GM21825 (cell line): ENCODE data around the gene RBBP4.
A peak's percentile ranks its signal among the peaks of the same experiment; 100 is the strongest.
"Not testable (repeated sequence)": the region's sequence is repeated elsewhere in the genome, so short reads cannot be mapped to it uniquely, and the experiment has no call there.

Experiments
- ATAC-seq: cut with Tn5 transposase; IDR thresholded peaks from one replicate; pipeline ENCODE4 v1.9.1; 2021; ENCODE audit warnings: mild to moderate bottlenecking, moderate library complexity; ENCODE audit not compliant: unreplicated experiment

RBBP4 gene

DNA sequence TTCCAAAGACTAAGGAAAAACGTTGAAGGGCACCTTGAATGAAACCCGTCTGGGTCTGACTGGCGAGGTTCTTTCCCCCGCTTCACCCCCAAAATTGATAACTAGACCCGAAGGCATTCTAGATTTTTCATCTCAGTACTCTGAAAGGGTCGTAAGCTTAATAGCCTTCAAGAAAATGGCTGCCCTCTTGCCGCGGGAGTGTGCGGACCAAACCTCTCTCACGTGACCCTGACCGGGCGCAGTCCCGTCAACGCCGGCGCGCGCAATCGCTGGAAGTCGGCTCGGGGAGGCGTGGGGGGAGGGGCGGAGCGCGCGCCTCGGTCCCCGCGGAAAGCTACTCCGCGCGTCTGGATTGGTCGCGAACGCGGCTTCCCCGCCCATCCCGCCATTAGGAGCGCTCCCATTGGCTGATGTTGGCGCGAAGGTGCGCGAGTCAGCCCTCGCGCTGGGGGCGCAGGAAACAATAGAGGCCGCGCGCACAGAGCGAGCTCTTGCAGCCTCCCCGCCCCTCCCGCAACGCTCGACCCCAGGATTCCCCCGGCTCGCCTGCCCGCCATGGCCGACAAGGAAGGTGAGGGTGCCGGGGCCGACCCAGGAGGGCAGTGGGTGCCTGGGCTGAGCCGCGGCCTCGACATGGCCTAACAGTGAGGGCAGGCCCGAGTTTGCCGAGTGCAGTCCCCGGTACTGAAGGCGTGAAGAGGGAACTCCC lies at the start of gene RBBP4:
RBBP4 (plus strand) TSS at position 457 of the 709 bp plus-strand sequence; CDS start at position 556, 99 bp downstream.
- ATAC-seq: peak; percentile 79

DNA sequence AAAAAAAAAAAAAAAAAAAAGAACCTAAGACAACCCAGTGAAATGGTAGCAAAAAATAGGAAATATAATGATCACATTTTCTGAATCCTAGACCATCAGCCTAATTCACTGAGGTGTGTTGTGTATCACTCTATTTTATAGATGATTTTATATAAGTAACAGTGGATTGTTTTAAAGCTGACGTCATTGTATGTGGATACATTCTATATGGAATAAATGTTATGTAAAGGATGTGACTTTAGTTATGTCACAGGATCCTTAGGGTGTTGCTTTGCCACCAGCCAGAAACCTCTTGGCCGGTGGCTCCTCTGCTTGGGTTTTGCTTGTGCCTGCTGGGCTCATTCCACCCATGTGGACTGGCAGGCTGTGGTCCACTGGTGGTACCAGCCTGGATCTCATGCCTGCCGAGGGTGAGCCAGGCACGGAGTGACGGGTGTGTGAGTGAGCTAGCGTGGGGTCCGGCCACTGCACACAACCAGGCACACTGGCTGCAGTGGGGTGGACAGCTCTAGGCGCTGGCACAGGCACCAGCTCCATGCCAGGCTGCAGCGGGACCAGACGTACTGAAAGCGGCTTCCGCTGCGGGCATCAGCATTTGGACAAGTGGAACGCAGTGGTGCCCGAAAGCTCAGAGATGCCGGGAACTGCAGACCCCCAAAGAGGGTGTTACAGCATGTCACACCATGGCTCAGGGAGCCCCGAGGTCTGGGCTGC lies 45.1 kb upstream of the RBBP4 start:
- ATAC-seq: no peak

DNA sequence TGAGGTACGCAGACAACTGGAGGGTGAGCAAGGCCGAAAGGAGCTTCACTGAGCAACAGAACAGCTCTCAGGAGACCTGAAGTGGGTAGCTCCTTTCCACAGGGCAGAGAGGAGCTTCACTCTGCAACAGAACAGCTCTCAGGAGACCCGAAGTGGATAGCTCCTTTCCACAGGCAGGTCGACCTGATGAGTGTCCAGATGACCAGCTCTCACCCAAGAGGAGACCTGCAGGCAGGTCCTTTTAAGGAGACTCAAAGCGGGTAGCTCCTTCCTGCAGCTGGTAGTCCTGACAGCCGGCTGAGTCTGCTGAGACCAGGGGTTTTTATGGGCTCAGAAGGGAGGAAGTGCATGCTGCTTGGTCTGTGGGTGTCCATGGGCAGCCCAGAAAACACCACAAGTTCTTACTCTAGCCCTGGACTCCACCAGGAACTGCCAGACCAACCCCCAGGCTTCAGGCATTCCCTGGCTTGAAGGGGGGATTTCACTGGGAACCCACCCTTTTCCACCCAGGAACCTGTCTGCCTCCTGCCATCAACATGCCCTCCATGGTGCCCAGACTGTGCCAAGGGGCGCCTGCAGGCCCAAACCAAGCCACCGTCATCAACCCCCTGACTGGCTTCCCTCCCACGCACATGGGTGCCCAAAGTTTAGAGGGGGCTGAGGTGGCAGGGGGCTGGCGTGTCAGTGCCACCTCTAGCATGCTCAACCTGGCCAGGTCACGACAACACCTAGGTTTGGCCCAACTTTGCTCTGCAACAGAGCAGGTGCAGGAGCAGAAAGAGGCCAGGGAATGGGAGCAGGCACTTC lies 44.2 kb upstream of the RBBP4 start:
- no peak for ATAC-seq

DNA sequence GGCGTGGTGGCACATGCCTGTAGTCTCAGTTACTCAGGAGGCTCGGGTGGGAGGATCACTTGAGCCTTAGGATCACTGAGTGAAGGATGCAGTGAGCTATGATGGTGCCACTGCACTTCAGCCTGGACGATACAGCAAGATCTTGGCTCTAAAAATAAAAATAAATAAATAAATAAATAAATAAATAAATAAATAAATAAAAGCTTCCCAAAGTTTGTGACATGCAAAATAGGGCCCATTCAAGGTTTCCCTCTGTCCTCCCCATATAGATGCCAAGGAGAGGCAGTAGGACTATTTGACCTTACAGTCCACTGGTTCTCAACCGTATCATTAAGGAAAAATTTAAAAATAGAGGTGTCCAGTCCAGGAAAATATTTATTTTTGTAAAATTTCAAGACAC lies 41.8 kb upstream of the RBBP4 start:
- ATAC-seq: no peak

DNA sequence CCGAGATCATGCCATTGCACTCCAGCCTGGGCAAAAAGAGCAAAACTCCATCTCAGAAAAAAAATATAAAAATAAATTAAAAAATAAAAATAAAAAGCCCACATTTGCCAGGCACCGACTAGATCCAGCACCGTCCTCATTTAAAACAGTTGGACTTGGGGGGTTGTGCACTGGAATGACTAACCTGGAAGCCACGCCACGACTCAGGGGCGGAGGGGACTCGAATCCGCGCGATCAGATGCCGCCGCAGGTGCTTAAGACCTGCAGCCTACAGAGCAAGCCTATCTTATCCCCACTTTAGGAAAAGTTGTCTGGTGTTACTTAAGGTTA lies 39.2 kb upstream of the RBBP4 start:
- ATAC-seq: no peak

DNA sequence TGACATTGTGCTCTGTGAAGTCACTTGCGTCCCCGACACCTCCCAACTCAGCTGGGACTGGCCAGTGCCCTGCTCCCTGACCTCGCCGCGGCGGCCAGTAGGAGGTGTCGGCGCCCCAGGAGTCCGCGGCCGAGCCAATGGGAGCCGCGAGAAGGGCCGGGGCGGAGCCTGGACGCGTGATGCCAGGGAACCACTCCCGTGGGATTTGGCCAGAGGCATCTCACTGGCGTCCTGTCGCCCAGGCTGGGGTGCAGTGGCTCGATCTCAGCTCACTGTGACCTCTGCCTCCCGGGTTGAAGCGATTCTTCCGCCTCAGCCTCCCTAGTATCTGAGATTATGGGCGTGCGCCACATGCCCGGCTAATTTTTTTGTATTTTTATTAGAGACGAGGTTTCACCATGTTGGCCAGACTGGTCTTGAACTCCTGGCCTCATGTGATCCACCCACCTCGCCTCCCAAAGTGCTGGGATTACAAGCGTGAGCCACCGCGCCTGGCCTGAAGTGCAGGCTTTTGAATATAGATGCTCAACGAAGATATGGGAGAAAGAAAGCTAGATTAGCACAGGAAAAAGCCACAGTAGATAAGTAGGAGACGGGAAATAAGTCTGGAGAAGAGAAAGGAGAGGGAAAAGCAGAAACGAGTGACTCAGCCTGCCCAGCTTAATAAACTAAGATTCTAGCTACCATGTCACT lies 38.7 kb upstream of the RBBP4 start:
- ATAC-seq: peak; percentile 90

DNA sequence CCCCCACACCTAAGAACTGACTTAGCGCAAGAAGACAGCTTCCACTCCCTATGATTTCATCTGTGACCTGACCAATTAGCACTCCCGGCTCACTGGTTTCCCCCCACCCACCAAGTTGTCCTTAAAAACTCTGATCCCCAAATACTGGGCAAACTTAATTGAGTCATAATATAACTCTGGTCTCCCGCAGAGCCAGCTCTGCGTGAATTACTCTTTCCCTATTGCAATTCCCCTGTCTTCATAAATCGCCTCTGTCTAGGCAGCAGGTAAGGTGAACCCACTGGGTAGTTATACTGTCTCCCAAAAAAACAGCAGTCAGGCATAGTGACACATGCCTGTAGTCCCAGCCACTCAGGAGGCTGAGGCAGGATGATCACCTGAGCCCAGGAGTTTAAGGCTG lies 37.5 kb upstream of the RBBP4 start:
- ATAC-seq: no peak

DNA sequence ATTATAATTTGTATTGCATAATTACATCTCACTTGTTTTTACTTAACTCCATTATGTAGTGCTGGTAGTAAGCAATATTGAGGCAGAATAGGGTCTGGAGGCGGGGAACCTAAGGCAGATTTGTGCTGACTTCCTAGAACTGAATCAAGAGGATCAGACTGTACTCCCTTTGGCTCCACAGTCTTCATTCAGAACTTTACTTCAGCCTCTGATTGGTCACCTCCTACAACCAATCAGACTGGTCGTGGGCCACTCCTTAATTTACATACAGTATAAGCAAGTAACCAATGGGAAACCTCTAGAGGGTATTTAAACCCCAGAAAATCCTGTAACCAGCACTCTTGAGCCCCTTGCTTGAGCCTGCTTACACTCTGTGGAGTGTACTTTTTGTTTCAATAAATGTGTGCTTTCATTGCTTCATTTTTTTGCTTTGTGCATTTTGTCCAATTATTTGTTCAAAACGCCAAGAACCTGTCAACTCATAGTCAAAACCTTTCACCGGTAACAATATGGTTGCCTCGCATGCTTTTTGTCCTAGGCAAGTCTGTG lies 32.3 kb upstream of the RBBP4 start:
- no peak for ATAC-seq

DNA sequence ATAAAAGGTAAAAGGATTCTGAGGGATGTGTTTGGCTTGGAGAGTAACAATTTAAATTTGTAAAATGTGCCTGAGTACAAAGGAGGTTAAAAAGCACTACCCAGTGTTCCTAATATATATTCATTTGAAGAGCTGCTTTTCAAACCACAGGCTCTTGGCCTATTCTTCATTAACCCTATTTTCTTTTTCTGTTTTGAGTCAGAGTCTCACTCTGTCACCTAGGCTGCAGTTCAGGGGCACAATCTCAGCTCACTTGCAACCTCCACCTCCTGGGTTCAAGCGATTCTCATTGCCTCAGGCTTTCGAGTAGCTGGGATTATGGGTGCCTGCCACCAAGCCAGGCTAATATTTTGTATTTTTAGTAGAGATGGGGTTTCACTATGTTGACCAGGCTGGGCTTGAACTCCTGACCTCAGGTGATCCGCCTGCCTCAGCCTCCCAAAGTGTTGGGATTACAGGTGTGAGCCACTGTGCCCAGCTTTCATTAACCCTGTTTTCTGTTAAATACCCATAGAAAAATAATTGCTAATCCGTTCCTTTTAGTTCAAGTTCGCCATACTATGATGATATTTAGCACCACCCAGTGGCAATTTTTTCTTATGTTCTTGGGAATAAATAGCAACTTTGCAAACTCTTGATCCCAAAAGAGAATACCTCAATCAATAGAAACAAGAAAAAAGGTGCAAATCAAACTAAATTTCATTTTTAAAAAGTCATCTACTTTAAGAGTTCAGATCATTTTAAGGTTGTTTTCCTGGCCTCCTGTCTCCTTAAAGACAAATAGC lies 31.1 kb upstream of the RBBP4 start:
- ATAC-seq: peak; percentile 60

DNA sequence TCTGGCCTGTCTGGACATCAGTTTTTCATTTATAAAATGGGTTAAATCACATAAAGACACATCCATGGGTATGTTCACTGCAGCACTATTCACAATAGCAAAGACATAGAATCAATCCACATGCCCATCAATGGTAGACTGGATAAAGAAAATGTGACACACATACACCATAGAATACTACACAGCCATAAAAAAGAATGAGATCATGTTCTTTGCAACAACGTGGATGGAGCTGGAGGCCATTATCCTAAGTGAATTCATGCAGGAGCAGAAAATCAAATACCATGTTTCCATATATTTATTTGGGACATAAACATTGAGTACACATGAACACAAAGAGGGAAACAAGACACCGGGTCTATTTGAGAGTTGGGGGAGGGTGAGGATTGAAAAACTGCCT lies 28.8 kb upstream of the RBBP4 start:
- ATAC-seq: no peak

DNA sequence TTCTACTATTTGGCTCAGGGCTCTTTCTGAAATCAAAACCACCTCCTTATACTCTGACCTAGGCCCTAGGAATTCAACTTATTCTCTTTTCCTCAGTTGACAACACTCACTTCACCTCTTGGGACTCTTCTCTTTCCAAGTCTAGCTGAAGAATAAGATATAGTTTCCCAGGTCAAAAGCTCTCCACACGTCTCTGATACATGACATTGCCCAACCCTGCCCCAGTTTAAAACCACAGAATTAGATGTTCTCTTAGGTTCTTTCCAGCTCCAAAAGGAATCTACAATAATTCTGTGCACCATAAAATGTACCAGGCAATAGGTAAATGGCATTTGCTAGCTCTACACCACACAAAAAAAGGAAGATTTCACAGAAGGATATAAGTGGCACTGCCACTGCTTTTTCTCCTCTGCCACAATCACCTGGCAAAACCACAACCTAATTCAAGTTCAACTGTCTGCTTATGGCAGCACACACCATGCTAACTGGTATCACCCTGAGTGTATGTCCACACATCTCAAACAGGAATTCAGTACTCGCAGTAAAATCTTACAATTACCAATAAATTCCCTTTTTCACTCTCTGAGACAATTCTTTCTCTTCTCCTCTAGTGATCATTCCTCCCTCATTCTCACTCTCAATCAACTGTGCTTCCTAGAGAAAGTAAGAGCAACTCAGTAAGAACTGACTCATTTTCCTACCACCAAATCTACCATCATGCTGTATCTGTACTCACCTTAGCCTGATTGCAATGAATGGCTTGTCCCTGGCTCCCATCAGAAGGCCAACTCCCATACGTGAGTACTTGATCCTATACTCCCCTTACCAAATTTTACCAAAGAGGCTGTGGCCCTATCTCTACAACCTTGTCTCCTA lies 28.0 kb upstream of the RBBP4 start:
- ATAC-seq: no peak

DNA sequence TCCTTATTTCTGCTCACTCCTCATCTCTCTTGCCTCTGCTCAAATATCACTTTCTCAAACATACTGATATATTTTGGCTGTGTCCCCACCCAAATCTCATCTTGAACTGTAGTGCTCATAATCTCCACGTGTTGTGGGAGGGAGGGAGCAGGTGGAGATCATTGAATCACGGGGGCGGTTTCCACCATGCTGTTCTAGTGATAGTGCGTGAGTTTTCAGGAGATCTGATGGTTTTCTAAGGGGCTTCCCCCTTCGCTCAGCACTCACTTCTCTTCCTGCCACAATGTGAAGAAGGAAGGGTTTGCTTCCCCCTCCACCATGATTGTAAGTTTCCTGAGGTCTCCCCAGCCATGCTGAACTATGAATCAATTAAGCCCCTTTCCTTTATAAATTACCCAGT lies 27.2 kb upstream of the RBBP4 start:
- ATAC-seq: no peak

DNA sequence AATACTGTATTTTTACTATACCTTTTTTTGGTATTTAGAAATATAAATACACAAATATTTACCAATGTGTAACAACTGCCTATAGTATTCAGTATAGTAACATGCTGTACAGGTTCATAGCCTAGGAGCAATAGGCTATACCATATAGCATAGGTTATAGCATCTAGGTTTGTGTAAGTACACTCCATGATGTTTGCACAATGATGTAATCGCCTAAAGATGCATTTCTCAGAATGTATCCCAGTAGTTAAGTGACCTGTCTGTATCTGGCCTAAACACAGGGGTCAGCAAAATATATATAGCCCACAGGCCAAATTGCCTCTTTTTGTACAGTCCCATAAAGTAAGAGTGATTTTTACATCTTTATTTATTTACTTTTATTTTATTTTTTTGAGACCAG lies 24.8 kb upstream of the RBBP4 start:
- ATAC-seq: no peak

DNA sequence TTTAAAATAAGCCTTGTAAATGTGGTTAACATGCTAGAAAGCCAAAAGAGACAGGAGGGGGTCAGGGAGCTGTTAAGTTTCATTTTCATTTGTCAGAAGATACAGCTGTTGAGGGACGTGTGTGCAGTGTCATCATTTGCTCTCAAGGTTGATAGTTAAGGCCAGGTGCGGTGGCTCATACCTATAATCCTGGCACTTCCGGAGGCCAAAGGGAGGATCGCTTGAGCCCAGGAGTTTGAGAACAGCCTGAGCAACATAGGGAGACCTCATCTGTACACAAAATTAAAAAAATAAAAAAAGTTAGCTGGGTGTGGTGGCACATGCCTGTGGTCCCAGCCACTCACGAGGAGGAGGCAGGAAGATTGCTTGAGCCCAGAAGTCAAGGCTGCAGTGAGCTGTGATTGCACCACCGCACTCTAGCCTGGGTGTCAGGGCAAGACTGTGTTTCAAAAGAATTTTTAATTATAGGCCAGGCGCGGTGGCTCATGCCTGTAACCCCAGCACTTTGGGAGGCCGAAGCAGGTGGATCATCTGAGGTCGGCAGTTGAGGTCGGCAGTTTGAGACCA lies 23.3 kb upstream of the RBBP4 start:
- peak; percentile 75 for ATAC-seq

DNA sequence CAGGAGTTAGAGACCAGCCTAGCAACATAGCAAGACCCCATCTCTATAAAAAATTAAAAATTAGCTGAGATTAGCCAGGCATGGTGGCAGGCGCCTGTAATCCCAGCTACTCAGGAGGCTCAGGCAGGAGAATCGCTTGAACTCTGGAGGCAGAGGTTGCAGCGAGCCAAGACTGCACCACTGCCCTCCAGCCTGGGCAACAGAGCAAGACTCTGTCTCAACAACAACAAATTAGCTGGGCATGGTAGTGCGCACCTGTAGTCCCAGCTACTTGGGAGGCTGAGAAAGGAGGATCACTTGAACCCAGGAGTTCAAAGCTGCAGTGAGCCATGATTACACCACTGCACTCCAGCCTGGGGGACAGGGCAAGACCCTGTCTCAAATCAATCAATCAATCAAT lies 20.8 kb upstream of the RBBP4 start:
- not testable (repeated sequence) for ATAC-seq

DNA sequence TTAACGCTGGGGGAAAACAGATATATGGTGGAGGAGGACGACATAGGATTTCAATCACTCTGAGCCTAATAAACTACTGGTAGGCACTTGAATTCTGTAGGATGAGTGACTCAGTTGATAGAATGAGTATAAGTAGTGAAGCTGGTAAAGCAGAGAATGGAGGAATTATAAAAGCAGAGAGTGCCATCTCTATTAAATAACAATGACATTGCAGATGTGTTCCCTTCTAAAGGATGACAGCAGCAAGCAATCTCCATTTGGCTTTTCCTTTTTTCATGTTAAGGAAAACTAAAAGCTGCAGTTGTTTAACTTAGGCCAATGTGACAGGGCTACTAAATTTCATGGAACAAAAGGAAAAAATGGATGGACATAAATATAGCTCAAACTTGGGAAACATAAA lies 18.2 kb upstream of the RBBP4 start:
- no peak for ATAC-seq

DNA sequence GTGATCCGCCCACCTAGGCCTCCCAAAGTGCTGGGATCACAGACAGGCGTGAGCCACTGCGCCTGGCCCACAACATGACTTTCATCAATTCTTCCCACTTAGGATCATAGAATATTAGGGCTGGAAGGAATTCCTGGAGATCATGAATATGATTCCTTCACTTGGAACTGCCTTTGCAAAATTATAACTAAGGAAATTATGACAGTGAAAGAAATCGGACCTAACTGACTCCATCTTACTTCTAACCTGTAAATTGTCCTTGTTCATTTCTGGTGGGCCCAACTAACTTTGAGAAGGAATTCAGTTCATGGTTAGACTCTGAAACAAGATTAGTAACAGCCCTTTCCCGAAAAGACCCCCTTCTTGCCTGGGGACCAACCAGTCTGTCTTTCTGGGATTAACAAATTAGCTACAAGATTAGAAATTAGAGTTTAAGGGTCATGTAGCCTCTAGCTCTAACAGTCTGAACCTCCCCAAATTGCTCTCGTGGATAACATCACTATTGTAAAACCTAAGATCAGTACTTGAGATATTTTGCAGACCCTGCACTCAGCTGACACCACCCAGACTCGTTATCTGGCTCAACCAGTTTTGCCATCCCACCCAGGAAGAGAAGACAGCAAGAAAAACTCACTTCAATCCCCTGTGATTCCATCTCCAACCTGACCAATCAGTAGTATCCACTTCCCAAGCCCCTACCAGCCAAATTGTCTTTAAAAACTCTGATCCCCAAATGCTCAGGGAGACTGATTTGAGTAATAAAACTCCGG lies 15.3 kb upstream of the RBBP4 start:
- ATAC-seq: no peak
